Progenitor cell of endocrine pancreas (in vitro differentiated cells): Measurements from ENCODE around the gene NACC2. TPM values are rescaled to one million over a fixed set of nuclear protein-coding genes. Genes with fewer than 3 reads are reported as not detected.

Experiments used
- DNase-seq: peaks from one replicate; pipeline ENCODE4 v3.0.0; 2021; ENCODE audit warnings: low spot score; ENCODE audit not compliant: unreplicated experiment
- H3K27ac Mint-ChIP-seq: 2 replicates; pipeline ENCODE4 v1.8.0; 2021; ENCODE audit warnings: mild to moderate bottlenecking, moderate library complexity, mixed read lengths
- H3K27me3 Mint-ChIP-seq: 2 replicates; pipeline ENCODE4 v1.8.0; 2021; ENCODE audit warnings: mixed read lengths
- H3K36me3 Mint-ChIP-seq: 2 replicates; pipeline ENCODE4 v1.8.0; 2022; ENCODE audit warnings: mixed read lengths; ENCODE audit not compliant: insufficient read depth
- H3K4me1 Mint-ChIP-seq: 2 replicates; pipeline ENCODE4 v1.8.0; 2021; ENCODE audit warnings: low read depth, mixed read lengths
- H3K4me3 Mint-ChIP-seq: 2 replicates; pipeline ENCODE4 v1.8.0; 2021; ENCODE audit warnings: low read depth, mild to moderate bottlenecking, moderate library complexity, mixed read lengths
- H3K9me3 Mint-ChIP-seq: 2 replicates; pipeline ENCODE4 v1.8.0; 2021; ENCODE audit warnings: low read depth, mixed read lengths
- CTCF ChIP-seq: fragments of 200-600 bp; sonication (generic); IDR thresholded peaks from one replicate; pipeline ENCODE4 v1.5.0; 2021; ENCODE audit warnings: antibody characterized with exemption, mild to moderate bottlenecking; ENCODE audit not compliant: unreplicated experiment
- total RNA-seq: library from RNA; stranded (reverse); gene quantifications from 2 replicates; pipeline ENCODE4 v1.2.1, GENCODE V29; 2021

The NACC2 gene
- total RNA-seq, 1 donor from 2014 or later: 11.6 TPM

GRCh38 chr9:136078498-136079011 is 16.5 kb downstream of the NACC2 start:
- no peak overlapping the region for H3K4me3 Mint-ChIP-seq

GRCh38 chr9:136078024-136078423 is 17.1 kb downstream of the NACC2 start:
- Mint-ChIP-seq H3K36me3 (peaks cover 2% of the 10 kb centered on the region), H3K4me3 (no peak overlapping the region), H3K4me1 (no peaks in the 10 kb centered on the region), H3K27ac (no peak overlapping the region), H3K9me3 (no peaks in the 10 kb centered on the region), H3K27me3 (no peaks in the 10 kb centered on the region)
- DNase-seq: no peak
- TF ChIP-seq CTCF: no peak

More at GRCh38 chr9:136078498-136079011, 16.5 kb downstream of the NACC2 start:
- DNase-seq: no peak
- H3K36me3 Mint-ChIP-seq: peaks cover 2% of the 10 kb centered on the region
- H3K9me3 Mint-ChIP-seq: no peaks in the 10 kb centered on the region
- H3K27me3 Mint-ChIP-seq: no peaks in the 10 kb centered on the region
- H3K4me1 Mint-ChIP-seq: no peaks in the 10 kb centered on the region
- no peak overlapping the region for H3K27ac Mint-ChIP-seq
- TF ChIP-seq CTCF: no peak

GRCh38 chr9:136077491-136077890 is 17.6 kb downstream of the NACC2 start:
- DNase-seq: no peak
- Mint-ChIP-seq H3K4me1 (no peaks in the 10 kb centered on the region), H3K4me3 (no peak overlapping the region), H3K27me3 (no peaks in the 10 kb centered on the region), H3K36me3 (peaks cover 2% of the 10 kb centered on the region), H3K27ac (no peak overlapping the region), H3K9me3 (no peaks in the 10 kb centered on the region)
- TF ChIP-seq CTCF: no peak

GRCh38 chr9:136075881-136076678 is 19.0 kb downstream of the NACC2 start:
- H3K4me1 Mint-ChIP-seq: no peaks in the 10 kb centered on the region
- TF ChIP-seq CTCF: no peak
- no peaks in the 10 kb centered on the region for H3K9me3 Mint-ChIP-seq
- H3K27ac Mint-ChIP-seq: no peak overlapping the region
- peaks cover 2% of the 10 kb centered on the region for H3K36me3 Mint-ChIP-seq
- H3K4me3 Mint-ChIP-seq: no peak overlapping the region
- no peak for DNase-seq
- H3K27me3 Mint-ChIP-seq: no peaks in the 10 kb centered on the region

- Mint-ChIP-seq H3K27ac (no peak overlapping the region), H3K36me3 (peaks cover 5% of the 10 kb centered on the region), H3K4me1 (no peaks in the 10 kb centered on the region), H3K27me3 (no peaks in the 10 kb centered on the region), H3K9me3 (peaks cover 4% of the 10 kb centered on the region), H3K4me3 (no peak overlapping the region)
- TF ChIP-seq CTCF: no peak
- DNase-seq: no peak
Measured at GRCh38 chr9:136075134-136075841, 19.8 kb downstream of the NACC2 start.
